ENCODE measurements around the gene MCM3AP.
A peak's percentile ranks its signal among the peaks of the same experiment; 100 is the strongest.

MCM3AP gene

DNA sequence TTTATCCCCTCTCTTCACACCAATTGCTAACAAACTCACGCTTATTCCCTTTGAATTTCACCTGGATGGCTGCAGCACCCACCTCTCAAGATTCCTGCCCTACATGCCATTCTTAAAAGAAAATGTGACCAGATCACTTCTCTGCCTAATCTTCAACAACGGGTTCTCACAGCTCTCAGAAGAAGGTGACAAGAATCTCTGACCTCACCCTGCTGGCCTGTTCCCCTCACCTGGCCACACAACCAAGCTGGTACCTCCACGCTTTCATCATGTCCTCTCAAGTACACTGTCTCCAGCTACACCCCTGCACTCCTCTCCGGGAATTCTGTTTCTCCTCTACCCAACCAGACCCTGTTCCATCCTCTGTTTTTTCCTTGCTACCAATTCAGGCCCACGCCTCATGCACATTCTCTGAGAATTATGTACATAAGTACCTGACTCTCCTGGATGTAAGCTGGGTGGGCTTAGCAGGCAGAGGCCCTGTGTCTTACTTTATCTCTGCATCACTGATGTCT lies 50.9 kb downstream of the MCM3AP start:
- DNase-seq (ENCODE audit: low read depth), result no peak
- no peak overlapping the region for H3K4me3 ChIP-seq (ENCODE audit: low read depth, low read length)
- TF ChIP-seq, protein P1, sequence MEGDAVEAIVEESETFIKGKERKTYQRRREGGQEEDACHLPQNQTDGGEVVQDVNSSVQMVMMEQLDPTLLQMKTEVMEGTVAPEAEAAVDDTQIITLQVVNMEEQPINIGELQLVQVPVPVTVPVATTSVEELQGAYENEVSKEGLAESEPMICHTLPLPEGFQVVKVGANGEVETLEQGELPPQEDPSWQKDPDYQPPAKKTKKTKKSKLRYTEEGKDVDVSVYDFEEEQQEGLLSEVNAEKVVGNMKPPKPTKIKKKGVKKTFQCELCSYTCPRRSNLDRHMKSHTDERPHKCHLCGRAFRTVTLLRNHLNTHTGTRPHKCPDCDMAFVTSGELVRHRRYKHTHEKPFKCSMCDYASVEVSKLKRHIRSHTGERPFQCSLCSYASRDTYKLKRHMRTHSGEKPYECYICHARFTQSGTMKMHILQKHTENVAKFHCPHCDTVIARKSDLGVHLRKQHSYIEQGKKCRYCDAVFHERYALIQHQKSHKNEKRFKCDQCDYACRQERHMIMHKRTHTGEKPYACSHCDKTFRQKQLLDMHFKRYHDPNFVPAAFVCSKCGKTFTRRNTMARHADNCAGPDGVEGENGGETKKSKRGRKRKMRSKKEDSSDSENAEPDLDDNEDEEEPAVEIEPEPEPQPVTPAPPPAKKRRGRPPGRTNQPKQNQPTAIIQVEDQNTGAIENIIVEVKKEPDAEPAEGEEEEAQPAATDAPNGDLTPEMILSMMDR (conservative IDR thresholded peaks at IDR 0.05; ENCODE audit: low read depth, low read length), result no peak

- no peak for DNase-seq (ENCODE audit: low read depth)
- TF ChIP-seq, protein P1 (conservative IDR thresholded peaks at IDR 0.05; ENCODE audit: low read depth, low read length), result no peak
- peak overlapping the region; percentile 67 for H3K4me3 ChIP-seq (ENCODE audit: low read depth, low read length)
These were observed 55.5 kb downstream of the MCM3AP start for GRCh38 chr21:46229923-46230260.

DNA sequence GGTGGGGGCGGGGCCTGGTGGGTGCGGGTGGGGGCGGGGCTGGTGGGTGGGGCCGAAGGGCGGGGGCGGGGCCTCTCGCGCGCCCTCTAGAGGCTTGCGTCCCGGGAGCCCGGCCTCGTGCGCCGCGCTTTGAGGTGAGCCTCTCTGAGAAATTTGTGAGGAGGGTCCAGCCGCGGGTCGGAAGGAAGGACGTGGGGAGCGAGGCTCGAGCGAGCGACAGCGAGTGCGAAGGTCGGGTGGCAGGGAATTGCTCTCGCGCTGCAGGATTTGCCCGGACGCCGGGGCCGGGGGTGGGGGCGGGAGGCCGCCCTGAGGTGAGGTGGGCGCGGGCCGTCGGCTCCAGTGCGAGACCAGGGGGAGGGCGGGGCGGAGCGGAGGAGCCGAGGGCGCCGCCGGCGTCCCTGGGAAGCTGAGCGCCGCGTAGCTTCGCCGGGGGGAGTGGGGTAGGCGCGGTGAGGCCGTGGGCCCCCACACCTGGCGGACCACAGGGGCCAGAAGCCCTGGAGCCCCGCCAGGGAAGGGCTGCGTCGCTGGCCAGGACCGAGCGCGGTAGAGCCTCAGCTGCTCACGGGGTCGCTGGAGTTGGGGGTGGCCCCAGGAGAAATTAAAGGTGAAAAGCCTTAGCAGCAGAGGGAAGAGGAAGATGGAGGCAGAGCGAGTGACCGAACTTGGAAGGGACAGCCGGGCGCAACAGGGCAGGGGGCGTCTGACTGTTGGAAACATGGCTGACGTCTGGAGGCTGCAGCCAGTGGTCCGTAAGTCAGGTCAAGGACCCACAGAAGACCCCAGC lies 56.1 kb downstream of the MCM3AP start:
- peak overlapping the region; percentile 67 for H3K4me3 ChIP-seq (ENCODE audit: low read depth, low read length)
- TF ChIP-seq, protein P1 (conservative IDR thresholded peaks at IDR 0.05; ENCODE audit: low read depth, low read length), result peak; percentile 60
- no peak for DNase-seq (ENCODE audit: low read depth)

- peak; percentile 100 for DNase-seq (ENCODE audit: low read depth)
- TF ChIP-seq, protein P1 (conservative IDR thresholded peaks at IDR 0.05; ENCODE audit: low read depth, low read length), result no peak
- peak within 1 kb of the TSS; percentile 95 for H3K4me3 ChIP-seq (ENCODE audit: low read depth, low read length)
These were observed 56.9 kb downstream of the MCM3AP start, which contains the start of gene LSS for GRCh38 chr21:46228345-46229051. Gene LSS, minus strand, starts transcription at chr21:46228774. Its CDS starts 29 bp downstream, at chr21:46228745.

DNA sequence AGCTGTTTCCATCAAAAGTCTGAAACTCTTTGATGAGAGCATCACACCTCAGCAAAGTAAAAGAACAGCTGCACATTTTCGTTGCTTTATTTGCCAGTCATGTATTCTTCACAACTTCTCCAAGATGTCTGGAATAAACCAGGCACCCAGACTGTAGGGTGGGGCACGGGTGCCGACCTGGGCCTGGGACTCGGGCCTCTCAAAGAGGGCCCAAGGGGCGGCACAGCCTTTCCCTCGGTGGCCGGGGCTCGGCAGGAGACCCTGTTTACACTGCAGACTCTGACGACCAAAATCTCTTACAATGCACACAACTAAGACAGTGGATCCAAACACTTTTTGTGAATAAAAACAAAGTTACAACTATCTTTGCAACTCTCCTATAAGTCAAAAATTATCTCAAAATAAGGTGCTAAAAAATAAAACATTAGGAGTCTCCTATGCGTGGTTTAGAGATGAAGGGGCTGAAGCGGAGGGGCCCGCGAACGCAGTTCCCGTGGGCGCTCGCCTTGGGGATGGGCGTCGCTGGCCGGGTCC lies 57.5 kb downstream of the MCM3AP start:
- DNase-seq (ENCODE audit: low read depth), result no peak
- TF ChIP-seq, protein P1 (conservative IDR thresholded peaks at IDR 0.05; ENCODE audit: low read depth, low read length), result no peak
- H3K4me3 ChIP-seq (ENCODE audit: low read depth, low read length), result peak overlapping the region; percentile 95

GRCh38 chr21:46226920-46227599 lies 58.4 kb downstream of the MCM3AP start:
- peak; percentile 88 for DNase-seq (ENCODE audit: low read depth)
- peak overlapping the region; percentile 95 for H3K4me3 ChIP-seq (ENCODE audit: low read depth, low read length)
- TF ChIP-seq, protein P1 (conservative IDR thresholded peaks at IDR 0.05; ENCODE audit: low read depth, low read length), result no peak

All from choroid plexus epithelial cell (primary cell).